Loucy (cell line): ENCODE measurements around the gene GLRA2.

Experiments used
- H2AFZ ChIP-seq: fragments of 200-600 bp; sonication (generic); 2 replicates; pipeline ENCODE4 v1.6.0; 2016; ENCODE audit warnings: antibody characterized with exemption, mild to moderate bottlenecking, low read length, moderate library complexity
- H3F3A ChIP-seq: fragments of 200-600 bp; 2 replicates; pipeline ENCODE4 v1.6.0; 2016; ENCODE audit warnings: antibody characterized with exemption, low read depth, mild to moderate bottlenecking
- H3K27me3 ChIP-seq: fragments of 200-600 bp; sonication (generic); 2 replicates; pipeline ENCODE4 v1.6.1; 2014; ENCODE audit warnings: low read length, mild to moderate bottlenecking; ENCODE audit not compliant: insufficient read depth, poor library complexity, severe bottlenecking
- H3K36me3 ChIP-seq: fragments of 200-600 bp; sonication (generic); 2 replicates; pipeline ENCODE4 v1.6.1; 2016; ENCODE audit warnings: low read length; ENCODE audit not compliant: insufficient read depth
- H3K4me1 ChIP-seq: fragments of 200-600 bp; sonication (generic); 2 replicates; pipeline ENCODE4 v1.5.1; 2014; ENCODE audit warnings: low read length, mild to moderate bottlenecking; ENCODE audit not compliant: insufficient read depth, poor library complexity, severe bottlenecking
- H3K4me2 ChIP-seq: fragments of 200-600 bp; sonication (generic); 2 replicates; pipeline ENCODE4 v1.6.0; 2014; ENCODE audit warnings: antibody characterized with exemption, low read length, low read depth, mild to moderate bottlenecking; ENCODE audit not compliant: poor library complexity, severe bottlenecking
- H3K4me3 ChIP-seq: fragments of 200-600 bp; sonication (generic); 2 replicates; pipeline ENCODE4 v1.5.1; 2014; ENCODE audit warnings: low read length, mild to moderate bottlenecking, mixed read lengths; ENCODE audit not compliant: poor library complexity, severe bottlenecking
- H3K79me2 ChIP-seq: fragments of 200-600 bp; sonication (generic); 2 replicates; pipeline ENCODE4 v1.6.1; 2014; ENCODE audit warnings: low read length; ENCODE audit not compliant: insufficient read depth
- H3K9ac ChIP-seq: fragments of 200-600 bp; sonication (generic); 2 replicates; pipeline ENCODE4 v1.6.0; 2014; ENCODE audit warnings: mild to moderate bottlenecking, low read depth, low read length, moderate library complexity; ENCODE audit not compliant: poor library complexity, severe bottlenecking
- H3K9me2 ChIP-seq: fragments of 200-600 bp; sonication (generic); replicated peaks from 2 replicates; pipeline ENCODE4 v1.6.1; 2016; ENCODE audit warnings: low read depth, low read length, mixed read lengths
- H3K9me3 ChIP-seq: fragments of 200-600 bp; sonication (generic); 2 replicates; pipeline ENCODE4 v1.6.1; 2014; ENCODE audit warnings: mild to moderate bottlenecking, antibody characterized with exemption, low read length, low read depth; ENCODE audit not compliant: insufficient read depth
- H4K20me1 ChIP-seq: fragments of 200-600 bp; sonication (generic); 2 replicates; pipeline ENCODE4 v1.6.0; 2014; ENCODE audit warnings: antibody characterized with exemption, low read length, mild to moderate bottlenecking; ENCODE audit not compliant: insufficient read depth, poor library complexity, severe bottlenecking
- CTCF ChIP-seq: fragments of 200-600 bp; sonication (generic); conservative IDR thresholded peaks from 2 replicates; pipeline ENCODE4 v1.5.1; 2014; ENCODE audit warnings: mild to moderate bottlenecking, antibody characterized with exemption, low read length
- EZH2phosphoT487 ChIP-seq: fragments of 200-600 bp; IDR thresholded peaks from 2 replicates; pipeline ENCODE4 v1.6.1; 2018; ENCODE audit warnings: antibody characterized with exemption, mild to moderate bottlenecking, moderate library complexity, borderline replicate concordance

Gene GLRA2

GRCh38 chrX:14698790-14699189 is 169.5 kb downstream of the GLRA2 start:
- no peak for TF ChIP-seq EZH2phosphoT487
- no peak for TF ChIP-seq CTCF
- Histone ChIP-seq H4K20me1 (no peaks in the 10 kb centered on the region), H3K4me3 (no peak overlapping the region), H3K9me3 (no peaks in the 10 kb centered on the region), H3K4me2 (no peak overlapping the region), H3K79me2 (no peaks in the 10 kb centered on the region), H3F3A (no peaks in the 10 kb centered on the region), H3K9me2 (no peaks in the 10 kb centered on the region), H3K36me3 (no peaks in the 10 kb centered on the region), H2AFZ (no peak overlapping the region), H3K9ac (no peak overlapping the region), H3K27me3 (no peaks in the 10 kb centered on the region), H3K4me1 (no peaks in the 10 kb centered on the region)

GRCh38 chrX:14700982-14701381 is 171.6 kb downstream of the GLRA2 start:
- Histone ChIP-seq H3K27me3 (no peaks in the 10 kb centered on the region), H3K9me3 (no peaks in the 10 kb centered on the region), H3K9me2 (no peaks in the 10 kb centered on the region), H3K4me1 (no peaks in the 10 kb centered on the region), H3F3A (no peaks in the 10 kb centered on the region), H3K4me2 (no peak overlapping the region), H2AFZ (no peak overlapping the region), H3K79me2 (no peaks in the 10 kb centered on the region), H3K4me3 (no peak overlapping the region), H3K9ac (no peak overlapping the region), H4K20me1 (no peaks in the 10 kb centered on the region), H3K36me3 (no peaks in the 10 kb centered on the region)
- no peak for TF ChIP-seq EZH2phosphoT487
- TF ChIP-seq CTCF = no peak

GRCh38 chrX:14702145-14702544 is 172.8 kb downstream of the GLRA2 start:
- no peaks in the 10 kb centered on the region for H3K9me2 ChIP-seq
- no peak overlapping the region for H2AFZ ChIP-seq
- no peaks in the 10 kb centered on the region for H3F3A ChIP-seq
- no peak overlapping the region for H3K4me3 ChIP-seq
- no peaks in the 10 kb centered on the region for H3K27me3 ChIP-seq
- TF ChIP-seq EZH2phosphoT487 (no peak), CTCF (no peak)
- no peaks in the 10 kb centered on the region for H3K9me3 ChIP-seq
- H4K20me1 ChIP-seq = no peaks in the 10 kb centered on the region
- H3K36me3 ChIP-seq = no peaks in the 10 kb centered on the region
- H3K4me2 ChIP-seq = no peak overlapping the region
- H3K4me1 ChIP-seq = no peaks in the 10 kb centered on the region
- no peak overlapping the region for H3K9ac ChIP-seq
- no peaks in the 10 kb centered on the region for H3K79me2 ChIP-seq
